Endothelial cell of umbilical vein (primary cell): ENCODE data around the gene CALR3. TPM values are rescaled to one million over a fixed set of nuclear protein-coding genes. Genes with fewer than 3 reads are reported as not detected.

Source experiments
- BruUV-seq: library from RNA; stranded (reverse); fragments of 400-500 nt; replicated peaks from 2 replicates; lab custom pipeline; 2021; lab: Mats Ljungman, UMichigan
- CTCF ChIA-PET: fragments of 300-600, 350-600 bp; sonication (Branson Sonifier 250); formaldehyde crosslinking; loops from one replicate; lab custom pipeline; 2021; ENCODE audit warnings: antibody characterized with exemption, inconsistent platforms; lab: Charles Lee
- POLR2A ChIA-PET: fragments of 300-600, 350-600 bp; sonication (Branson Sonifier 250); formaldehyde crosslinking; loops from one replicate; lab custom pipeline; 2021; ENCODE audit warnings: antibody characterized with exemption, inconsistent platforms; lab: Charles Lee
- DNase-seq: peaks from one replicate; pipeline ENCODE4 v3.0.0-alpha.2; 2011; ENCODE audit warnings: low read depth, low spot score
- FAIRE-seq: peaks from 2 replicates; lab custom pipeline; 2011; peaks lifted over from hg19 to GRCh38; lab: Jason Lieb, UNC
- H2AFZ ChIP-seq: 2 replicates; pipeline ENCODE4 v1.6.0; 2012; ENCODE audit warnings: low read depth, low read length, control low read depth, inconsistent platforms
- H3K27ac ChIP-seq: 2 replicates; pipeline ENCODE4 v1.5.1; 2011; ENCODE audit warnings: low read depth, mild to moderate bottlenecking, control low read depth, low read length, moderate library complexity; ENCODE audit not compliant: insufficient read depth
- H3K27me3 ChIP-seq, 2 experiments: 2 replicates each; pipeline versions ENCODE4 v1.6.0 to v1.6.1; 2011; ENCODE audit warnings: low read length in 2 of 2, mixed read lengths in 1 of 2; ENCODE audit not compliant: control insufficient read depth in 2 of 2, insufficient read depth in 2 of 2
- H3K36me3 ChIP-seq, 2 experiments: 2 replicates in 1 of 2; 3 replicates in 1 of 2; pipeline ENCODE4 v1.5.1; 2011; ENCODE audit warnings: low read length in 2 of 2, mild to moderate bottlenecking in 1 of 2, moderate library complexity in 1 of 2; ENCODE audit not compliant: control insufficient read depth in 2 of 2, insufficient read depth in 2 of 2; ENCODE audit errors: extremely low read depth in 1 of 2
- H3K4me1 ChIP-seq: 3 replicates; pipeline ENCODE4 v1.5.1; 2011; ENCODE audit warnings: mild to moderate bottlenecking, low read length; ENCODE audit not compliant: control insufficient read depth, insufficient read depth; ENCODE audit errors: extremely low read depth
- H3K4me2 ChIP-seq: 2 replicates; pipeline ENCODE4 v1.6.1; 2011; ENCODE audit warnings: low read length, control low read depth, mixed read lengths; ENCODE audit not compliant: insufficient read depth
- H3K4me3 ChIP-seq, 3 experiments: fragments of 200-600 bp in 1 of 3; sonication (generic), shearing (Covaris generic) in 1 of 3; replicated peaks in 1 of 3; 2 replicates each; pipeline ENCODE4 v1.5.1; 2011 to 2016; ENCODE audit warnings: control low read depth in 3 of 3, low read length in 3 of 3, mild to moderate bottlenecking in 2 of 3, inconsistent platforms in 1 of 3, low read depth in 1 of 3, moderate library complexity in 1 of 3; ENCODE audit not compliant: insufficient read depth in 1 of 3
- H3K79me2 ChIP-seq: 2 replicates; pipeline ENCODE4 v1.6.0; 2012; ENCODE audit warnings: low read length, inconsistent platforms; ENCODE audit not compliant: control insufficient read depth, insufficient read depth
- H3K9ac ChIP-seq: replicated peaks from 2 replicates; pipeline ENCODE3; 2011; ENCODE audit warnings: low read length, control low read depth; ENCODE audit not compliant: insufficient read depth; ENCODE audit errors: extremely low read depth
- H3K9me1 ChIP-seq: replicated peaks from 3 replicates; pipeline ENCODE4 v1.6.0; 2011; ENCODE audit warnings: mild to moderate bottlenecking, low read length; ENCODE audit not compliant: control insufficient read depth, insufficient read depth; ENCODE audit errors: extremely low read depth
- H3K9me3 ChIP-seq: replicated peaks from 2 replicates; pipeline ENCODE4 v1.5.1; 2012; ENCODE audit warnings: low read length, inconsistent platforms; ENCODE audit not compliant: control insufficient read depth, insufficient read depth
- H4K20me1 ChIP-seq: replicated peaks from 2 replicates; pipeline ENCODE3; 2011; ENCODE audit warnings: mild to moderate bottlenecking, low read length; ENCODE audit not compliant: control insufficient read depth, insufficient read depth; ENCODE audit errors: extremely low read depth
- EZH2 ChIP-seq: IDR thresholded peaks from 2 replicates; pipeline ENCODE4 v1.6.1; 2012; ENCODE audit warnings: borderline replicate concordance, low read depth, mild to moderate bottlenecking, moderate library complexity, low read length, inconsistent platforms; ENCODE audit not compliant: severe bottlenecking
- FOS ChIP-seq: IDR thresholded peaks from 2 replicates; pipeline ENCODE4 v1.6.1; 2011; ENCODE audit warnings: mild to moderate bottlenecking, low read length, moderate library complexity, borderline replicate concordance; ENCODE audit not compliant: insufficient read depth
- GATA2 ChIP-seq: IDR thresholded peaks from 2 replicates; pipeline ENCODE4 v1.7.0; 2011; ENCODE audit warnings: low read depth, mild to moderate bottlenecking, moderate library complexity, mixed read lengths, low read length; ENCODE audit not compliant: insufficient read length, insufficient read depth
- JUN ChIP-seq: IDR thresholded peaks from 2 replicates; pipeline ENCODE4 v1.6.1; 2011; ENCODE audit warnings: borderline replicate concordance, low read depth; ENCODE audit not compliant: insufficient read length, insufficient read depth
- MYC ChIP-seq: IDR thresholded peaks from one replicate; pipeline ENCODE4 v1.6.1; 2011; ENCODE audit warnings: mild to moderate bottlenecking, low read depth, low read length
- POLR2A ChIP-seq: IDR thresholded peaks from 2 replicates; pipeline ENCODE4 v1.6.1; 2012; ENCODE audit warnings: low read depth, mild to moderate bottlenecking, control low read depth, low read length
- POLR2AphosphoS5 ChIP-seq: IDR thresholded peaks from 2 replicates; pipeline ENCODE4 v1.6.1; 2012; ENCODE audit warnings: low read depth, mild to moderate bottlenecking, control low read depth, low read length, moderate library complexity; ENCODE audit not compliant: insufficient read depth
- dilution Hi-C: fragments of 300-500 bp; cut with MboI; formaldehyde crosslinking; loops from one replicate; pipeline ENCODE4 v1.15.0; 2019; ENCODE audit warnings: low sequenced_read_pairs; ENCODE audit not compliant: extremely low pct_ligation_motif_present
- intact Hi-C: fragments of 100-400 bp; cut with micrococcal nuclease; formaldehyde crosslinking; loops from one replicate; pipeline ENCODE4 v1.10.0; 2022
- polyA plus RNA-seq, 4 experiments: library from polyadenylated mRNA; depleted of rRNA in 3 of 4; stranded (reverse) in 3 of 4; unstranded in 1 of 4; fragments of >200 nt; gene quantifications; 2 replicates each; pipeline versions ENCODE4 v1.2.1 to v1.2.3, GENCODE V29; 2011 to 2012; ENCODE audit warnings: missing spikeins in 1 of 4
- total RNA-seq: library from RNA; stranded (reverse); gene quantifications from 2 replicates; pipeline ENCODE4 v1.2.3, GENCODE V29; 2021
- TF ChIP-seq, protein P1 (sequence below): IDR thresholded peaks from 2 replicates; pipeline ENCODE4 v1.6.1; 2011; ENCODE audit not compliant: insufficient read depth, insufficient read length
- TF ChIP-seq, protein P2 (sequence below), 2 donors: IDR thresholded peaks; 1 replicate in 1 of 2; 2 replicates in 1 of 2; pipeline ENCODE4 v1.5.1; 2011; ENCODE audit warnings: low read length in 2 of 2, mild to moderate bottlenecking in 2 of 2, moderate library complexity in 2 of 2, control low read depth in 1 of 2, inconsistent platforms in 1 of 2, low read depth in 1 of 2; ENCODE audit not compliant: insufficient read depth in 1 of 2; ENCODE audit errors: extremely low read depth in 1 of 2

Gene CALR3
- total and polyA plus RNA-seq, 2 donors (not counting 3 experiments of a cell fraction or from before 2014, with no cell fraction given): not detected

DNA sequence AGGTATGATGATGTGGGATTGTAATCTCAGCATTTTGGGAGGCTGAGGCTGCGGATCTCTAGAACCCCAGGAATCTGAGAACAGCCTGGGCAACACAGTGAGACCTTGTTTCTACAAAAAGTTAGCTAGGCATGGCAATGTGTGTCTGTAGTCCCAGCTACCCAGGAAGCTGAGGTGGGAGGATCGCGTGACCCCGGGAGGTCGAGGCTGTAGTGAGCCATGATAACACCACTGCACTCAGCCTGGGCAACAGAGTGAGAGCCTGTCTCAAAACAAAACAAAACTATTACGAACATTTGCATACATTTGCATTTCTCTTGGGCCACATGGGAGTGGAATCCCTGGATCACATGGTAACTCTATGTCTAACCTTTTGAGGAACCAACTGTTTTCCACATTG is 1.9 kb upstream of the CALR3 start:
- Histone ChIP-seq H3K9me3 (no peaks in the 10 kb centered on the region), H4K20me1 (no peaks in the 10 kb centered on the region), H3K27me3 (no peaks in the 10 kb centered on the region), H3K4me3 (no peak overlapping the region), H3K9ac (no peak overlapping the region), H3K4me2 (no peak overlapping the region), H3K27ac (no peak overlapping the region), H3K9me1 (no peaks in the 10 kb centered on the region), H3K4me1 (peaks cover 7% of the 10 kb centered on the region), H3K36me3 (no peaks in the 10 kb centered on the region), H2AFZ (no peak overlapping the region), H3K79me2 (peaks cover 2% of the 10 kb centered on the region)
- DNase-seq: no peak
- no peak for FAIRE-seq
- ChIA-PET CTCF (interaction anchor here (0.8 to 1.7 kb wide), 2 partner anchors 56 to 68 kb away, joined by 3 read pairs; no protein-coding TSS in a partner anchor), POLR2A (no interaction called here)
- intact Hi-C loops (loop anchor here (2.0 to 5.0 kb wide), 2 partner anchors 51 to 61 kb away; no protein-coding TSS in a partner anchor), dilution Hi-C loops (no loop called here)
- BruUV-seq: TSS peak; percentile 29
- TF ChIP-seq POLR2A (no peak), GATA2 (no peak), FOS (no peak), JUN (no peak), EZH2 (no peak), MYC (no peak), POLR2AphosphoS5 (no peak)
- TF ChIP-seq, protein P1, sequence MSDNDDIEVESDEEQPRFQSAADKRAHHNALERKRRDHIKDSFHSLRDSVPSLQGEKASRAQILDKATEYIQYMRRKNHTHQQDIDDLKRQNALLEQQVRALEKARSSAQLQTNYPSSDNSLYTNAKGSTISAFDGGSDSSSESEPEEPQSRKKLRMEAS: no peak
- TF ChIP-seq, protein P2, sequence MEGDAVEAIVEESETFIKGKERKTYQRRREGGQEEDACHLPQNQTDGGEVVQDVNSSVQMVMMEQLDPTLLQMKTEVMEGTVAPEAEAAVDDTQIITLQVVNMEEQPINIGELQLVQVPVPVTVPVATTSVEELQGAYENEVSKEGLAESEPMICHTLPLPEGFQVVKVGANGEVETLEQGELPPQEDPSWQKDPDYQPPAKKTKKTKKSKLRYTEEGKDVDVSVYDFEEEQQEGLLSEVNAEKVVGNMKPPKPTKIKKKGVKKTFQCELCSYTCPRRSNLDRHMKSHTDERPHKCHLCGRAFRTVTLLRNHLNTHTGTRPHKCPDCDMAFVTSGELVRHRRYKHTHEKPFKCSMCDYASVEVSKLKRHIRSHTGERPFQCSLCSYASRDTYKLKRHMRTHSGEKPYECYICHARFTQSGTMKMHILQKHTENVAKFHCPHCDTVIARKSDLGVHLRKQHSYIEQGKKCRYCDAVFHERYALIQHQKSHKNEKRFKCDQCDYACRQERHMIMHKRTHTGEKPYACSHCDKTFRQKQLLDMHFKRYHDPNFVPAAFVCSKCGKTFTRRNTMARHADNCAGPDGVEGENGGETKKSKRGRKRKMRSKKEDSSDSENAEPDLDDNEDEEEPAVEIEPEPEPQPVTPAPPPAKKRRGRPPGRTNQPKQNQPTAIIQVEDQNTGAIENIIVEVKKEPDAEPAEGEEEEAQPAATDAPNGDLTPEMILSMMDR (IDR thresholded peaks at IDR 0.05; ENCODE audit: extremely low read depth in 1 of 2, insufficient read depth in 1 of 2, low read depth in 1 of 2, low read length in 2 of 2): no peak
